ENCODE measurements around the gene DOCK3.
"Not testable (repeated sequence)": the region's sequence is repeated elsewhere in the genome, so short reads cannot be mapped to it uniquely, and the experiment has no call there.

Gene DOCK3

DNA sequence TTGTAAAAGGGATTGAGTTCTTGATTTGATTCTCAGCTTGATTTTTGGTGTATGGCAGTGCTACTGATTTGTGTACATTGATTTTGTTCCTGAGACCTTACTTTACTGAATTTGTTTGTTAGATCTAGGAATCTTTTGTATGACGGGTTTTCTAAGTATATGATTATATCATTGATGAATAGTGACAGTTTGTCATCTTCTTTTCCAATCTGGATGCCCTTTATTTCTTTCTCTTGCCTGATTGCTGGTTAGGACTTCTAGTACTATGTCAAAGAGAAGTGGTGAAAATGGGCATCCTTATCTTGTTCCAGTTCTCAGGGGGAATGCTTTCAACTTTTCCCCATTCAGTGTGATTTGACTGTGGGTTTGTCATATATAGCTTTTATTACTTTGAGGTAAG lies 103.0 kb downstream of the DOCK3 start:
- no peak overlapping the region for H3K4me3 ChIP-seq (ENCODE audit: low read depth in 1 of 5, low read length in 5 of 5)
- no peak overlapping the region for H3K9ac ChIP-seq (ENCODE audit: low read length in 5 of 5)
- no peaks in the 10 kb centered on the region for H3K36me3 ChIP-seq (ENCODE audit: control insufficient read depth in 5 of 5, insufficient read depth in 5 of 5, low read length in 5 of 5)
- no peaks in the 10 kb centered on the region for H3K27me3 ChIP-seq (ENCODE audit: control insufficient read depth in 5 of 5, insufficient read depth in 4 of 5, low read length in 5 of 5)
- no peaks in the 10 kb centered on the region for H3K4me1 ChIP-seq (ENCODE audit: control insufficient read depth in 5 of 5, insufficient read depth in 5 of 5, low read length in 5 of 5)
- H3K9me3 ChIP-seq (ENCODE audit: control insufficient read depth in 5 of 5, low read length in 5 of 5) = peaks cover 0 to 3% (median 0%) of the 10 kb centered on the region in 5 donors
- H3K27ac ChIP-seq (ENCODE audit: low read depth, low read length) = no peak overlapping the region

DNA sequence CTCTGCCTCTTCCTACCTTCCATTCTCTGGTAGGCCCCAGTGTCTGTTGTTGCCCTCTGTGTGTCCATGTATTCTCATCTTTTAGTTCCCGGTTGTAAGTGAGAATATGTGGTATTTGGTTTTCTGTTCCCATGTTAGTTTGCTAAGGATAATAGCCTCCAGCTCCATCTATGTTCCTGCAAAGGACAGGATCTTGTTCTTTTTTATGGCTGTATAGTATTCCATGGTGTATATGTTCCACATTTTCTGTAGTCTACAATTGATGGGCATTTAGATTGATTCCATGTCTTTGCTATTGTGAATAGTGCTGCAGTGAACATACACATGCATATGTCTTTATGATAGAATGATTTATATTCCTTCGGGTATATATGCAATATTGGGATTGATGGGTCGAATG lies 107.0 kb downstream of the DOCK3 start:
- H3K4me1 ChIP-seq (ENCODE audit: control insufficient read depth in 5 of 5, insufficient read depth in 5 of 5, low read length in 5 of 5); H3K27ac ChIP-seq (ENCODE audit: low read depth, low read length); H3K36me3 ChIP-seq (ENCODE audit: control insufficient read depth in 5 of 5, insufficient read depth in 5 of 5, low read length in 5 of 5); H3K27me3 ChIP-seq (ENCODE audit: control insufficient read depth in 5 of 5, insufficient read depth in 4 of 5, low read length in 5 of 5); H3K4me3 ChIP-seq (ENCODE audit: low read depth in 1 of 5, low read length in 5 of 5); H3K9ac ChIP-seq (ENCODE audit: low read length in 5 of 5): not testable (repeated sequence)
- peaks cover 0 to 10% (median 3%) of the 10 kb centered on the region in 5 donors for H3K9me3 ChIP-seq (ENCODE audit: control insufficient read depth in 5 of 5, low read length in 5 of 5)

- no peaks in the 10 kb centered on the region for H3K36me3 ChIP-seq (ENCODE audit: control insufficient read depth in 5 of 5, insufficient read depth in 5 of 5, low read length in 5 of 5)
- no peak overlapping the region for H3K9ac ChIP-seq (ENCODE audit: low read length in 5 of 5)
- H3K9me3 ChIP-seq (ENCODE audit: control insufficient read depth in 5 of 5, low read length in 5 of 5) = peaks cover 0 to 10% (median 3%) of the 10 kb centered on the region in 5 donors
- no peak overlapping the region for H3K27ac ChIP-seq (ENCODE audit: low read depth, low read length)
- H3K4me1 ChIP-seq (ENCODE audit: control insufficient read depth in 5 of 5, insufficient read depth in 5 of 5, low read length in 5 of 5) = no peaks in the 10 kb centered on the region
- H3K4me3 ChIP-seq (ENCODE audit: low read depth in 1 of 5, low read length in 5 of 5) = no peak overlapping the region
- no peaks in the 10 kb centered on the region for H3K27me3 ChIP-seq (ENCODE audit: control insufficient read depth in 5 of 5, insufficient read depth in 4 of 5, low read length in 5 of 5)
Observed at GRCh38 chr3:50786631-50787030, 111.9 kb downstream of the DOCK3 start.

DNA sequence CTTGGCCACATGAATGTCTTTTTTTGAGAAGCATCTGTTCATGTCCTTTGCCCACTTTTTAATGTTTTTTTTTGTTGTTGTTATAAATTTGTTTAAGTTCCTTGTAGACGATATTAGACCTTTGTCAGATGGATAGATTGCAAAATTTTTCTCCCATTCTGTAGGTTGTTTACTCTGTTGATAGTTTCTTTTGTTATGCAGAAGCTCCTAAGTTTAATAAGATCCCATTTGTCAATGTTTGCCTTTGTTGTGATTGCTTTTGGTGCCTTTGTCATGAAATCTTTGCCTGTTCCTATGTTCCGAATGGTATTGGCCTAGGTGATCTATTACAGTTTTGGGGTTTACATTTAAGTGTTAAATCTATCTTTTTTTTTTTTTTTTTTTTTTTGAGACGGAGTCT lies 116.2 kb downstream of the DOCK3 start:
- not testable (repeated sequence) for H3K4me3 ChIP-seq (ENCODE audit: low read depth in 1 of 5, low read length in 5 of 5); H3K36me3 ChIP-seq (ENCODE audit: control insufficient read depth in 5 of 5, insufficient read depth in 5 of 5, low read length in 5 of 5); H3K27me3 ChIP-seq (ENCODE audit: control insufficient read depth in 5 of 5, insufficient read depth in 4 of 5, low read length in 5 of 5); H3K9ac ChIP-seq (ENCODE audit: low read length in 5 of 5); H3K4me1 ChIP-seq (ENCODE audit: control insufficient read depth in 5 of 5, insufficient read depth in 5 of 5, low read length in 5 of 5); H3K27ac ChIP-seq (ENCODE audit: low read depth, low read length); H3K9me3 ChIP-seq (ENCODE audit: control insufficient read depth in 5 of 5, low read length in 5 of 5)

DNA sequence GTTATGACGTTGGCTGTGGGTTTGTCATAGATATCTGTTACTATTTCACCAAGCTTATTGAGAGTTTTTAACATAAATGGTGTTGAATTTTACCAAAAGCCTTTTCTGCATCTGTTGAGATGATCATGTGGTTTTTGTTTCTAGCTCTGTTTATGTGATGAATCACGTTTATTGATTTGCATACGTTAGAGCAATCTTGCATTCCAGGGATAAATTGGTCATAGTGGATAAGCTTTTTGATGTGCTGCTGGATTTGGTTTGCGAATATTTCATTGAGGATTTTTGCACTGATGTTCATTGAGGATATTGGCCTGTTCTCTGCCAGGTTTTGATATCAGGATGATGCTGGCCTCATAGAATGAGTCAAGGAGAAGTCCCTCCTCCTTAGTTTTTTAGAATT lies 117.8 kb downstream of the DOCK3 start:
- Histone ChIP-seq H3K27ac (ENCODE audit: low read depth, low read length) (no peak overlapping the region), H3K9me3 (ENCODE audit: control insufficient read depth in 5 of 5, low read length in 5 of 5) (peaks cover 0 to 6% (median 0%) of the 10 kb centered on the region in 5 donors), H3K4me1 (ENCODE audit: control insufficient read depth in 5 of 5, insufficient read depth in 5 of 5, low read length in 5 of 5) (no peaks in the 10 kb centered on the region), H3K9ac (ENCODE audit: low read length in 5 of 5) (no peak overlapping the region), H3K4me3 (ENCODE audit: low read depth in 1 of 5, low read length in 5 of 5) (no peak overlapping the region), H3K36me3 (ENCODE audit: control insufficient read depth in 5 of 5, insufficient read depth in 5 of 5, low read length in 5 of 5) (no peaks in the 10 kb centered on the region), H3K27me3 (ENCODE audit: control insufficient read depth in 5 of 5, insufficient read depth in 4 of 5, low read length in 5 of 5) (no peaks in the 10 kb centered on the region)

- not testable (repeated sequence) for H3K36me3 ChIP-seq (ENCODE audit: control insufficient read depth in 5 of 5, insufficient read depth in 5 of 5, low read length in 5 of 5)
Observed at GRCh38 chr3:50803805-50804204, 129.1 kb downstream of the DOCK3 start.

DNA sequence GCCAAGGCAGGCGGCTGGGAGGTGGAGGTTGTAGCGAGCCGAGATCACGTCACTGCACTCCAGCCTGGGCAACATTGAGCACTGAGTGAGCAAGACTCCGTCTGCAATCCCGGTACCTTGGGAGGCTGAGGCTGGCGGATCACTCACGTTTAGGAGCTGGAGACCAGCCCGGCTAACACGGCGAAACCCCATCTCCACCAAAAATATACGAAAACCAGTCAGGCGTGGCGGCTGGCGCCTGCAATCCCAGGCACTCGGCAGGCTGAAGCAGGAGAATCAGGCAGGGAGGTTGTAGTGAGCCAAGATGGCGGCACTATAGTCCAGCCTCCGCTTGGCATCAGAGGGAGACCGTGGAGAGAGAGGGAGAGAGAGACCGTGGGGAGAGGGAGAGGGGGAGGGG lies 129.6 kb downstream of the DOCK3 start:
- peaks cover 3 to 28% (median 8%) of the 10 kb centered on the region in 5 donors for H3K9me3 ChIP-seq (ENCODE audit: control insufficient read depth in 5 of 5, low read length in 5 of 5)
- not testable (repeated sequence) for H3K4me3 ChIP-seq (ENCODE audit: low read depth in 1 of 5, low read length in 5 of 5); H3K27ac ChIP-seq (ENCODE audit: low read depth, low read length); H3K27me3 ChIP-seq (ENCODE audit: control insufficient read depth in 5 of 5, insufficient read depth in 4 of 5, low read length in 5 of 5); H3K36me3 ChIP-seq (ENCODE audit: control insufficient read depth in 5 of 5, insufficient read depth in 5 of 5, low read length in 5 of 5); H3K4me1 ChIP-seq (ENCODE audit: control insufficient read depth in 5 of 5, insufficient read depth in 5 of 5, low read length in 5 of 5); H3K9ac ChIP-seq (ENCODE audit: low read length in 5 of 5)

More at GRCh38 chr3:50803805-50804204, 129.1 kb downstream of the DOCK3 start:
- H3K9me3 ChIP-seq (ENCODE audit: control insufficient read depth in 5 of 5, low read length in 5 of 5) = peaks cover 3 to 32% (median 11%) of the 10 kb centered on the region in 5 donors
- H3K4me1 ChIP-seq (ENCODE audit: control insufficient read depth in 5 of 5, insufficient read depth in 5 of 5, low read length in 5 of 5); H3K4me3 ChIP-seq (ENCODE audit: low read depth in 1 of 5, low read length in 5 of 5); H3K27ac ChIP-seq (ENCODE audit: low read depth, low read length); H3K27me3 ChIP-seq (ENCODE audit: control insufficient read depth in 5 of 5, insufficient read depth in 4 of 5, low read length in 5 of 5); H3K9ac ChIP-seq (ENCODE audit: low read length in 5 of 5): not testable (repeated sequence)

- Histone ChIP-seq H3K27me3 (ENCODE audit: control insufficient read depth in 5 of 5, insufficient read depth in 4 of 5, low read length in 5 of 5) (no peaks in the 10 kb centered on the region), H3K9me3 (ENCODE audit: control insufficient read depth in 5 of 5, low read length in 5 of 5) (peaks cover 0 to 28% (median 7%) of the 10 kb centered on the region in 5 donors), H3K36me3 (ENCODE audit: control insufficient read depth in 5 of 5, insufficient read depth in 5 of 5, low read length in 5 of 5) (no peaks in the 10 kb centered on the region), H3K27ac (ENCODE audit: low read depth, low read length) (no peak overlapping the region), H3K9ac (ENCODE audit: low read length in 5 of 5) (no peak overlapping the region), H3K4me3 (ENCODE audit: low read depth in 1 of 5, low read length in 5 of 5) (no peak overlapping the region), H3K4me1 (ENCODE audit: control insufficient read depth in 5 of 5, insufficient read depth in 5 of 5, low read length in 5 of 5) (no peaks in the 10 kb centered on the region)
Observed at GRCh38 chr3:50805321-50805720, 130.6 kb downstream of the DOCK3 start.

GRCh38 chr3:50806031-50806430 lies 131.3 kb downstream of the DOCK3 start:
- H3K27ac ChIP-seq (ENCODE audit: low read depth, low read length) = no peak overlapping the region
- H3K4me1 ChIP-seq (ENCODE audit: control insufficient read depth in 5 of 5, insufficient read depth in 5 of 5, low read length in 5 of 5) = no peaks in the 10 kb centered on the region
- no peaks in the 10 kb centered on the region for H3K27me3 ChIP-seq (ENCODE audit: control insufficient read depth in 5 of 5, insufficient read depth in 4 of 5, low read length in 5 of 5)
- no peak overlapping the region for H3K4me3 ChIP-seq (ENCODE audit: low read depth in 1 of 5, low read length in 5 of 5)
- peaks cover 0 to 23% (median 6%) of the 10 kb centered on the region in 5 donors for H3K9me3 ChIP-seq (ENCODE audit: control insufficient read depth in 5 of 5, low read length in 5 of 5)
- H3K36me3 ChIP-seq (ENCODE audit: control insufficient read depth in 5 of 5, insufficient read depth in 5 of 5, low read length in 5 of 5) = no peaks in the 10 kb centered on the region
- H3K9ac ChIP-seq (ENCODE audit: low read length in 5 of 5) = no peak overlapping the region

DNA sequence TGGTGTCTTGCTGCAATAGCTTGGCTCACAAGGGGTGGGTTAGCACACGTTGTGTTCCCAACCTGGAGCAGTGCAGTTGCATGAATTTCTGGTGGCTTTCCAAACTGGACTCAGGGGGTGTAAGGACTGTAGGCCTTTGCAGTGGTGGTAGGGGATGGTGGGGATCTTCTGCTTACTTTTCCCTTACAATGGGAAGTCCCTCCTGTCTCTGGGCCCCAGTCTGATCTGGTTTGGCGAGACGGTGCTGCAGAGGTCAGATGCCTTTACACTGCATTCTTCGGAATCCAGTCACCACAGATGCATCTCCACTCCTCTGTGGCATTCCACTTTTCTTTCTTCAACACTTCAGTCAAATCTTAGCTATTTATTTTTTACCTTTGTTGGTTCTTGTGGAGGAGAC lies 132.1 kb downstream of the DOCK3 start:
- Histone ChIP-seq H3K27me3 (ENCODE audit: control insufficient read depth in 5 of 5, insufficient read depth in 4 of 5, low read length in 5 of 5) (no peaks in the 10 kb centered on the region), H3K27ac (ENCODE audit: low read depth, low read length) (no peak overlapping the region), H3K9me3 (ENCODE audit: control insufficient read depth in 5 of 5, low read length in 5 of 5) (peaks cover 0 to 15% (median under 1%) of the 10 kb centered on the region in 5 donors), H3K36me3 (ENCODE audit: control insufficient read depth in 5 of 5, insufficient read depth in 5 of 5, low read length in 5 of 5) (no peaks in the 10 kb centered on the region), H3K4me3 (ENCODE audit: low read depth in 1 of 5, low read length in 5 of 5) (no peak overlapping the region), H3K9ac (ENCODE audit: low read length in 5 of 5) (no peak overlapping the region), H3K4me1 (ENCODE audit: control insufficient read depth in 5 of 5, insufficient read depth in 5 of 5, low read length in 5 of 5) (no peaks in the 10 kb centered on the region)

- peaks cover 0 to 11% (median 0%) of the 10 kb centered on the region in 5 donors for H3K9me3 ChIP-seq (ENCODE audit: control insufficient read depth in 5 of 5, low read length in 5 of 5)
- H3K9ac ChIP-seq (ENCODE audit: low read length in 5 of 5) = no peak overlapping the region
- no peaks in the 10 kb centered on the region for H3K27me3 ChIP-seq (ENCODE audit: control insufficient read depth in 5 of 5, insufficient read depth in 4 of 5, low read length in 5 of 5)
- no peaks in the 10 kb centered on the region for H3K36me3 ChIP-seq (ENCODE audit: control insufficient read depth in 5 of 5, insufficient read depth in 5 of 5, low read length in 5 of 5)
- no peak overlapping the region for H3K4me3 ChIP-seq (ENCODE audit: low read depth in 1 of 5, low read length in 5 of 5)
- no peaks in the 10 kb centered on the region for H3K4me1 ChIP-seq (ENCODE audit: control insufficient read depth in 5 of 5, insufficient read depth in 5 of 5, low read length in 5 of 5)
- no peak overlapping the region for H3K27ac ChIP-seq (ENCODE audit: low read depth, low read length)
Observed at GRCh38 chr3:50807266-50807665, 132.5 kb downstream of the DOCK3 start.

Measured in subcutaneous abdominal adipose tissue (tissue), 5 donors.